HG03039 (cell line): Measurements from ENCODE around the gene SH3BP5.

Experiments used
- ATAC-seq: cut with Tn5 transposase; IDR thresholded peaks from one replicate; pipeline ENCODE4 v1.9.1; 2021; ENCODE audit warnings: mild to moderate bottlenecking, moderate library complexity; ENCODE audit not compliant: unreplicated experiment

The SH3BP5 gene

DNA sequence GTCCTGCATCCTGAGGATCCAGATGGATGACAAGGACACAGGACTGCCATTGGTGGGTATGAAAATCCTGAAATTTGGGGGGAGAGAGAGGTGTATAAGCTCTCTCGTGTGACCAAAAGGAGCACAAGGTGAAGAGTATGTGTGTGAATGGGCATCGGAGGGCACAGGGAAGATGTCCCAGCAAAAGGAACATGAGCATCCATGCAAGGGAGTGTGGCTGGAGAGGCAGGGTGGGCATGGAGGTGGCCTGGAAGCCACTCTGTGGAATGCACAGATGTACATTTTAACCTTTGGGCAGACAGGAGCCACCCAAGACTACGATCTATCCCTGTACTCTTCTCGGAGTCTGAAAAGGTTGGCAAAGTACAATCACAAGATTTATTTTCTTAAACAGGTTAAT lies 71.9 kb downstream of the SH3BP5 start:
- ATAC-seq, result no peak

DNA sequence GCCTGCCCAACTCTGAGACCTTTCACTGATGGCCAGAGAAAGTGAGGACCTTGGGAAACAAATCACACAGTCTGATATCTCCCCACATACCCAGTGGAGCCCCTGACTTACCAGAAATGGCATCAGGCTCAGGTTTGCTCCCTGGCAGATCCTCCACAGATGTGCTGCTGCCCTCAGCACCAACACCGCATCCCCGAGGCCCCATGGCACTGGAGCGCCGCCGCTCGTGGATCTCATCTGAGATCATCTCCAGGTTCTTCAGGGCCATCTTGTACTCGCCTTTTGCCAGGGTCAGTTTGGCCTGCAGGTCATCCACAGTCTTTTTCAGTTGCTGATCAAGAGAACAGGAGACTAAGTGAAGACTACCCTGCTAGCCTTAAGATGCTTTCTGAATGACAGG lies 73.7 kb downstream of the SH3BP5 start:
- no peak for ATAC-seq

GRCh38 chr3:15256861-15257341 lies 75.5 kb downstream of the SH3BP5 start:
- ATAC-seq, result no peak

GRCh38 chr3:15255215-15255614 lies 77.2 kb downstream of the SH3BP5 start:
- no peak for ATAC-seq

GRCh38 chr3:15253023-15253697 lies 79.2 kb downstream of the SH3BP5 start:
- no peak for ATAC-seq

- no peak for ATAC-seq
Measured at GRCh38 chr3:15246186-15246585, 86.2 kb downstream of the SH3BP5 start.

DNA sequence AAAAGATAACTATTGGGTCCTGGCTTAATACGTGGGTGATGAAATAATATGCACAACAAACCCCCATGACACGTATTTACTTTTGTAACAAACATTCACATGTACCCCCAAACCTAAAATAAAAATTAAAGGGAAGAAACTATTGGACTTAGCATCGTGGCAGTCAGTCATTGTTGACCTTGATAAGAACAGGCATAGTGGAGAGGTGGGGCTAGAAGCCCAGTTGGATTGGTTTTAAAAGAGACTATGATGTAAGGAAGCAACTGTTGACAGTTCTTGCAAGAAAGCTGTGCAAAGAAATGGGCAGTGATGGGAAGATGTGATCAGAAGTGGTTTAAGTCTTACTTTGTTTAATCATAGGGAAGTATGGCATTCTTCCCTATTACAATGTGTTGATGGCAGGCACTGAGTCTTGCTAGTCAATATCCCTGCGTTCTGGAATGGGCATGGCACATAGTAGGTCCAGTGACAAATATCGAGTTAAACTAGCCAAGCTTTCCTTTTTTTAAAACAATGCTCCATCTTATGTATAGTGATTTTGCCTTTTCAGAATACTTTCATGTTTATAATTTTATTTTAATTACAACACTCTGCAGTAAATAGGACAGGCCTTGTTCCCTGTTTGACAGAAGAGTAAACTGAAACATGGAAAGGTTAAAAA lies 88.4 kb downstream of the SH3BP5 start:
- no peak for ATAC-seq

DNA sequence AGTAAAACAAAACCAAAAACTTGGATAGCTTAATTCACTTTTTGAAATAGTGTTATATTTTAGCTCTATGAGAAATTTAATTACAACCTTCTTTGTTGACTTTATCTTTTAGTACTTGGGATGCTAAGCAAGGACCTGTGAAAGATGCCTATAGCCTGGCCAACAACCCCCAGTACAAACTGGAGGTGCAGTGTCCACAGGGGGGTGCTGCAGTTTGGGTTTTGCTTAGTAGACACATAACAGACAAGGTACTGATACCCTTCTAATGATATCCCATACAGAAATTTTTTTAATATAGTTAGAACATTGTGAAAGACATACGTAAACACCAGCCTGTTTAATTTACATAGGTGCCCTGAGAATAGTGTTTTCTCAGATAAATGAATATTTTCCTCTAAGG lies 91.0 kb downstream of the SH3BP5 start:
- no peak for ATAC-seq

DNA sequence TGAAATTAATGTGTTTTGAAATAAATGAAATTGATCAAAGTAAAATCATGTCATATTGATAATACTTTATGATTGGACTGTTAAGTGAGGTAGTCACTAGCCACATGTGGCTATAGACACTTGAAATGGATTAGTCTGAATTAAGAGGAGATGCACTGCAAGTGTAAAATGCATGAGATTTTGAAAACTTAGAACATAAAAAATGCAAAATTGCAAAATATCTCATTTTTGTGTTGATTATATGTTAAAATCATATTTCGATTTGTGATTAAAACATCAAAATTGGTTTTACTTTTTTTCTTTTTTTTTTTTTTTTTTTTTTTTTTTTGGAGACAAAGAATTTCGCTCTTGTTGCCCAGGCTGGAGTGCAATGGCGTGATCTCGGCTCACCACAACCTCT lies 103.1 kb downstream of the SH3BP5 start:
- no peak for ATAC-seq

- ATAC-seq, result no peak
Measured at GRCh38 chr3:15228147-15228546, 104.2 kb downstream of the SH3BP5 start.

- no peak for ATAC-seq
Measured at GRCh38 chr3:15223685-15224572, 108.5 kb downstream of the SH3BP5 start.

DNA sequence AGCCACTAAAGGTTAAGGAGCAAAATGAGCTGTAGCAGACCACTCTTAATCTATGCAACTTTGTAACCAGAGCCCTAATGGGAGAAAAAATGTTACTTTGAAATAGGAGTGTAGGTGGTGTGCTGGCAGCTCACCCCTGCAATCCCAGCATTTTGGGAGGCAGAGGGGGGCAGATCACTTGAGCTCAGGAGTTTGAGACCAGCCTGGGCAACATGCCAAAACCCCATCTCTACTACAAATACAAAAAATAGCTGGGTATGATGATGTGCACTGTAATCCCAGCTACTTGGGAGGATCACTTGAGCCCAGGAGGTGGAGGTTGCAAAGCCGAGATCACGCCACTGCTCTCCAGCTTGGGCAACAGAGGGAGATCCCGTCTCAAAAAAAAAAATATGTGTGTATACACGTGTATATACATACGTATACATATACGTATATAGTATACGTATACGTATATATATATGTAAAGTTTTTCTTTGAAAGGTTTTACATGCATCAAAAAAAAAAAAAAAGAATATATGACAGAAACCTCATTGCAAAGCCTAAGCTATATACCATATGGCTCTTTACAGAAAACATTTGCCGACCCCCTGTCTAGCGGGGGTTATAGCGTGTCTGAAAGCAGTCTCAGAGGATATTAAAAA lies 110.7 kb downstream of the SH3BP5 start:
- ATAC-seq, result no peak

GRCh38 chr3:15220661-15221060 lies 111.7 kb downstream of the SH3BP5 start:
- no peak for ATAC-seq

GRCh38 chr3:15220056-15220455 lies 112.3 kb downstream of the SH3BP5 start:
- no peak for ATAC-seq

GRCh38 chr3:15218689-15219088 lies 113.7 kb downstream of the SH3BP5 start:
- ATAC-seq, result no peak

DNA sequence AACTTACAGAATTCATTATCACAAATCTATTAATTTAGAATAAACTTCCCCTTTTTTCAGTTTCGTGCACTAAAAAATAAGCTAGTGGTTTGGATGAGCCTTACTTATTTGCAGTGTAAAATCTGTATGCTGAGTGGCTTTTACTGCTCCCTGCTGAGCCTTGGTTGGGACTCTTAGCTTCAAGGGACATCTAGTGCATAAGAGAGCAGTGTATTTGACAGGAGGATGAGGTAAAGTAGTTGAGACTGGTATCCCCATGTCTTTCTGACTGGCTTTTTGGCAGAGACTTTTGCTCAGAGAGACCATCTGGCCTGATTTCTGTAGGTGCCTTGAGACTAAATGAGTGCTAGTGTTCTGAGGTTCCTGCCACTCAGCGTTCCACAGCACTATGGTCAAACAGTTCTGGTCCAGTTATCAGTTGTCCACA lies 114.5 kb downstream of the SH3BP5 start:
- no peak for ATAC-seq

GRCh38 chr3:15217011-15217671 lies 115.2 kb downstream of the SH3BP5 start:
- no peak for ATAC-seq

DNA sequence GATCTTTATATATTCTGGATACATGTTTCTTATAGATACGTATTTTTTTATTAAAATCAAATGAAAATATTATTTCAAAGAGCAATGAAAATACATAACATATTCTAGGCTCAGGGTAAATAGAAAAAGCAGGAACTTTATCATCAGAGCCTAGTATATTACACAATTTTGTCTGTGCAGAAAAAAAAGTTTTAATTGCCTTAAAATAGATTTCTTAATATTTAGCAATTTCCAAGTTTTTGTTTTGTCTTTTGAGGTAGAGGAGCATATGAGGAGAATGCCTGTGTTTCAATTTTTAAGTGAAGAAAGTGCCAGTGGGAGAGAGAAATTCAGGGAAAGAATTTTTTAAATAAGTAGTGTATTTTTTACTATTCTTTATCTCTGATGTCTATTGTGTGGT lies 115.9 kb downstream of the SH3BP5 start:
- no peak for ATAC-seq

DNA sequence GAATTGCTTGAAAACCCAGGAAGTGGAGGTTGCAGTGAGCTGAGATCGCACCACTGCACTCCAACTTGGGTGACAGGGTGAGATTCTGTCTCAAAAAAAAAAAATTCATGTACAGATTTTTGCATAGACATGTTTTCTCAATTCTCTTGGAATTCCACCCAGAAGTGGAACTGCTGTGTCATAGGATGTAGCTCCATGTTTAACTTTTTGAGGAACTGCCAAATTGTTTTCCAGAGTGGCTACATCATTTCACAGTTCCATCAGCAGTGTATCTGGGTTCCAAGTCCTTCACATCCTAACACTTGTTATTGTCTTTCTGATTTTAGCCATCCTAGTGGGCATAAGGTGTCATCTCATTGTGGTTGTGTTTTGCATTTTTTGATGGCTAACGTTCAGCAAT lies 116.4 kb downstream of the SH3BP5 start:
- ATAC-seq, result no peak

GRCh38 chr3:15214758-15215157 lies 117.6 kb downstream of the SH3BP5 start:
- no peak for ATAC-seq

DNA sequence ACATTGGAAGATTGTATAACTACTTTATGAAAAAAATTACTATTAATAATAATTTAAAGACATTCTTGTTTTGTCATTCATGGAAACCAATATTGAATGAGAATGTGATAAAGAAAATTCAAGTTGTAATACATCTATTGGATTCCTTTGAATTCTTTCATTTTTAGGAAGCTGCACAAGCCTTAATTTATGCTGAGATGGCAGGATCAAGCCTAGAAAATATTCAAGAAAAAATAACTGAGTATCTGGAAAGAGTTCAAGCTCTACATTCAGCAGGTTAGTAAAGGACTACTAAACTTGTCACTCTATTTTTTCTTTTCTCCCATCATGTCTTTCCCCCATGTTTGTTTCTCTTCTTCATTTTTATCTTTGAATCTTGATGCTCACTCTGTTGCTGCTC lies 120.4 kb downstream of the SH3BP5 start:
- no peak for ATAC-seq
